HG02943 (cell line): ENCODE results near the gene PLA2G6.
"Not testable (repeated sequence)": the region's sequence is repeated elsewhere in the genome, so short reads cannot be mapped to it uniquely, and the experiment has no call there.

Experiments used
- ATAC-seq: cut with Tn5 transposase; IDR thresholded peaks from one replicate; pipeline ENCODE4 v1.9.1; 2021; ENCODE audit warnings: mild to moderate bottlenecking, low read depth, moderate library complexity; ENCODE audit not compliant: unreplicated experiment

Gene PLA2G6

DNA sequence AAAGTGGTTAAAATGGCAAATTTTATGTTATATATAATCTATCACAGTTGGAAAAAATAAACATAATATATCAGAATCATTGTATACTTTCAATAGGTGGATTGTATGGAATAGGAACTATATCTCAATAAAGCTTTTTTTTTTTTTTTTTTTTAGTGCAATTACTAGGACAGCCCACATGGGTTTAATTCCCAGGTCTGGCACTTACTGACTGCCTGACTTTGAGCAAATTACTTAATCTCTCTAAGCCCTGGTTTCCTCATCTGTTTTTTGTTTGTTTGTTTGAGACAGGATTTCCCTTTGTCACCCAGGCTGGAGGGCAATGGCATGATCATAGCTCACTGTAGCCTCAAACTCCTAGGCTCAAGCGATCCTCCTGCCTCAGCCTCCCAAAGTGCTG is 45.0 kb downstream of the PLA2G6 start:
- no peak for ATAC-seq

DNA sequence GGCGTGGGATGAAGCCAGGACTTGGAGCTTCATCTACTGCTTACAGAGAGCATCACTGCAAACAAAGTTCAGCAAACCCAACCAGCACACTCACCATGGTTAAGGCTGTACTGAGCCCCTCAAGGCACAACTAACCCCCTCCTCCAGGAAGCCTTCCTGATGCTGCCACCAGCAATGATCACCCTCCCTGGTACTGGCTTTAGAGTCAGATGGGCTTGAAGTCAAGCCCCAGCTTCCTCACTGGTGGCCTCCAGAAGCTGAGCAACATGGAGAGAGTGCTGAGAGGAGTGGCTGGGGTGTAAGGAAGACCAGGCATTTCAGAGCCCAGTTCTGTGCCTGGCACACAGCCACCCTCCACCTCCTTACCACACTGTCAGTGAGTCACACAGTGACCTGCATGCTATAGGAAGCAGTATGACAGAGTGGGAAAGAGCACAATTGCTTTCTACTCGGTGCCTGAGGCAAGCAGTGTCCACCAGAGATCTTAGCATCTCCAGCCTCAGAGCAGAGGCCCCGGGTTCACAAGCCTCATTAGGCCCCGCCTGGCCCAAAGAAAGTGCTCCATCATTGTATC is 46.4 kb downstream of the PLA2G6 start:
- ATAC-seq, result no peak

- ATAC-seq, result no peak
Measured at GRCh38 chr22:38133331-38133730, 48.3 kb downstream of the PLA2G6 start.

DNA sequence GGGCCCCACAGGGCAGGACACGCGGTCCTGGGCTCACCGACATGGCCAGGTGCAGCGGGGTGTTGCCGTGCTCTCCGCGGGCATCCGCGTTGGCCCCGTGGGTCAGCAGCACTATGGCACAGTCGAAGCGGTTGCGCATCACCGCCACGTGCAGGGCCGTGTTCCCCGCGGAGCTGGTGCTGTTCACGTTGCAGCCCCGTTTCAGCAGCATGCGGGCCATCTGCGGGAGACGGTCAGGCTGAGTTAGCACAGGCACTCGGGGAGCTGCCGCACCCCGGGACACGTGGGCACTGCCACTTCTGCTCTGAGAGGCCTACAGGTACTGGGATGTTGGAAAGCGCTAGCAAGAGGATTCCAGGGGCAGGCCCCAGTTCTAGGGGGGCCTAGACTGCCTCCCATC is 48.8 kb downstream of the PLA2G6 start:
- ATAC-seq, result no peak

GRCh38 chr22:38132136-38132535 is 49.5 kb downstream of the PLA2G6 start:
- no peak for ATAC-seq

DNA sequence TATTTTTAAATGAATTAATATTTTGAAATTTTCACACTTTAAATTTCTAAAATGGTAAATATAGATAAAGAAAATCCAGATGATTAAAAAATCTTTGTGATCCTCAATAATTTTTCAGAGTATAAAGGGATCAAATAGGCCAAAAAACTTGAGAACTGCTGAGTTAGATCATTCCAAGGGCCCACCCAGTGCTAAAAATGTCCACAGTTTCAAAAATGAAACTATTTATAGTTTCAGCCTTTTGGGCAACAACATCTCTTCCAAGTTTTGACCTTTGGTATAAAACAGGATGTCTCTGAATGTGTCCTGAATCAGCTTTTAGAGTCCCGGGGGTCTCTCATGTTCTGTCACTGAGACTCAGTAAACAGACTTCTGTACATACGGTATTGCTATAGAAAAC is 50.2 kb downstream of the PLA2G6 start:
- no peak for ATAC-seq

DNA sequence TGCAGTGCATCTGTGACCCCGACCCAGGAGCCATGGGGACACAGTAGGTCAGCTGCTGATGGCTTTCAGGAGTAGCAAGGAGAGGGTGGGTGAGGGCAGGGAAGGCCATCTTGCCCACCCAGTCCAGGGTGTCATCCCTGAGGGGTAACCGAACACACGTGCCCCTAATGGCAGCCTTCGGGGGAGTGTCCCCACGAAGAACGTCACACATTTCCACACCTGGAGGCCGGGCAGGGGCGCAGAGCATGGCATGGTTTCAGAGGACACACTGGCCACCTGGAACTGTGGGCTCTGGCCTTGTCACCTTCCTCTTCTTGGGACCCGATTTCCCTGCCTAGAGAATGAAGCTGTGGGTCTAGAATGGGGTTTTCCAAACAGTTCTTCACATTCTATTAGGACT is 51.8 kb downstream of the PLA2G6 start:
- no peak for ATAC-seq

GRCh38 chr22:38129021-38129420 is 52.6 kb downstream of the PLA2G6 start:
- ATAC-seq, result no peak

GRCh38 chr22:38127869-38128268 is 53.8 kb downstream of the PLA2G6 start:
- no peak for ATAC-seq

GRCh38 chr22:38126928-38127668 is 54.5 kb downstream of the PLA2G6 start:
- ATAC-seq, result no peak

DNA sequence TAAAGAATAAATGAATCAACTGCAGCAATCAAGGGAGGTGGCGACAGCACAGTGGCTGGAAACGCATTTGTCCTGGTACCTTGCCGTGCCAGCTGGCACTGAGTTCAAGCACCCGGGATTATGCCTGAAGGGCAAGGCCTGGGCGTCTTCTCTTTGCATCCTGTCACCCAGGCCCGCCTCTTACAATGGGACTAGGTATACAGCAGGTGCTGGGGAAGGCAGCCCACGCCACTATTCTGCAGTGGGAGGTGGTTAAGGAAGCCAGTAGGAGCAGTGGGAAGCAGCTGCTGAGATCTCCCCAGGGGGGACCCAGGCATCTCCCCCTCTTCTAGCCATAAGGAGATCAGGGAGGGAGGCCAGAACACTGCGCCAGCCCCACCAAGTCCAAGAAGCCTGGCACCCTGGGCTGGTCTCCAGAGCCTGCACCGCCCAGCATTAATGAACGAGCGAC is 55.9 kb downstream of the PLA2G6 start:
- ATAC-seq, result no peak

DNA sequence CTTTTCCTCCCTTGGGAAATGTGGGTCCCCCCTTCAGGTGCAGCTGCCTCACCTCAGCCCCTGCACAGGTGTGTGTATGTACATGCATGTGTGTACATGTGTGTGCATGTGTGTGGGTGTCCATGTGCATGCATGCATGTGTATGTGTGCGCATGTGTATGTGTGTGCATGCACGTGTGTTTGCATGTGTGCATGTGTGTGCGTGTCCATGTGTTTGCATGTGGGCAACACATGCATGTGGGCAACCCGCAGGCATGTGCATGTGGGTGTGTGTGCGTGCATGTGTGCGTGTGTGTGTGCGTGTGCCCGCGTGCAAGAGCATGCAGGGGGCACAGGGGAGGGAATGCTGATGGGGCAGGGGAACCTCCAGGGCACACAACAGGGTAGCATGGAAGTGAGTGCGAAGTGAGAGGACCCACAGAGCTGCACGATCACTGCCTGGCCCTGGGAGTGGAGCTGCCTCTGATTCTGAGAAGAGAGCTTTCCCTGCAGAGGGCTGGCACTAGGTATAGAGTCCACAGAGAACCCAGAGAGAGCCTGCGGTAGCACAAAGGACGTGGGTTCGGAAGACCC is 56.5 kb downstream of the PLA2G6 start:
- ATAC-seq, result no peak

- ATAC-seq, result no peak
Measured at GRCh38 chr22:38124236-38124974, 57.2 kb downstream of the PLA2G6 start.

GRCh38 chr22:38122616-38123015 is 59.0 kb downstream of the PLA2G6 start:
- ATAC-seq, result no peak

DNA sequence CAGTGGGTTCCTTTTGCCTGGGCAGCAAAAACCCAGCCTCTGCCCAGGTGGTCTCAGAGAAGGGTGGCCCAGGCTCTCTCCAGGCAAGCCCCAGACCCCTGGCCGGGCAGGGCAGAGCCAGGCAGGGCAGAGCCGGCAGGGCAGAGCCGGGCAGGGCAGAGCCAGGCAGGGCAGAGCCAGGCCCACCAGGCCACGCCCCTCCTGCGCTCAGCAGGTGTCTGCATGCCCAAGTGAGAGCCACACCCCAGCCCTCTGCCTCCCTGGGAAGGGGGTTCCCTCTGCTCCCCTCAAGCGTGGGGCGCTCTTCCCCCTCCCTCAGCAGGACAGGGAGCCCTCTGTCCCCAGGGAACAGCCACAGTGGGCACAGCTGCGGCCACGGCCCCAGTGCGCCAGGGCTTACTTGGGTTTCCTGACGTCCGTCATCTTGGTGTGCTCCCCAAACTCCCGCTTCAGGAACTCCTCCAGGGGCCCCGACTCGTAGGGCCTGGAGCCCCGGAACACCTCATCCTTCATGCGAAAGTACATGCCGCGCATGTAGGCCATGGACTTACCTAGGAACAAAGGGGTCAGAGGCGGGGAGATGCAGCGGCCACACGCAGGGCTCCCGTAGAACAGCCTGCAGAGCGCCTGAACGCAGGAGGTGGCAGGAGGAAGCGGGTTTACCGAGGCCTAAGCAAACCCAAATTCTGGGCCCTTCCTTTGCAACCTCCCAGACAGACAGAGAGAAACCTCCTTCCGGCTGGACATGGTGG is 61.1 kb downstream of the PLA2G6 start:
- ATAC-seq, result no peak

- ATAC-seq, result not testable (repeated sequence)
Measured at GRCh38 chr22:38118747-38119146, 62.9 kb downstream of the PLA2G6 start.

DNA sequence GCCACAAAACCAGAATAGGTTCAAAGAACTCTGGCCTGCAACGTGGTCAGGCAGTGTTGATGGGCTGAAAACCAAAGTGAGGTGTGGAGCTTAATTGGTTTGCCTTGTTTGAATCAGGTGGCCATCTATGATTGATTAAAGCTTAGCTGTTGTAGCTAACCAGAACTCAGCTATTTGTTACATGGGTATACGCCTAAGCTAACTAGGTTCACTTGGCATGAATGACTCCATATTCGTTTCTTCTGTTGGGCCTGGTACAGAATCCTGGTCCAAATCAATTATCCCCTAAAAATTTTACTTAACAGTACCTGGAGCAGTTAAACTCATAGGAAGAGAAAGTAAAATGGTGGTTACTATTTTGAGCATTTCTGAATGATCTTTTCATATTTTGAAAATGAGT is 63.4 kb downstream of the PLA2G6 start:
- ATAC-seq, result no peak

DNA sequence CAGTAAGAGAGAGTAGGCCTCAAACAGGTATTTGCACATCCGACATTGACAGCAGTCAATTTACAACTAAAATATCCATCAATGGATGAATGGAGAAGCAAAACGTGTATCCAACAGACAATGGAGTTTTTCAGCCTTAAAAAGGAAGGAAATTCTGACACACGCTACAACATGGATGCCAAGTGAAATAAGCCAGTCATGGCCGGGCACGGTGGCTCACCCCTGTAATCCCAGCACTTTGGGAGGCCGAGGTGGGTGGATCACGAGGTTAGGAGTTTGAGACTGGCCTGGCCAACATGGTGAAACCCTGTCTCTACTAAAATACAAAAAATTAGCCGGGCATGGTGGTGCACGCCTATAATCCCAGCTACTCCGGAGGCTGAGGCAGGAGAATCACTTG is 64.1 kb downstream of the PLA2G6 start:
- not testable (repeated sequence) for ATAC-seq

- ATAC-seq, result no peak
Measured at GRCh38 chr22:38115423-38116205, 66.0 kb downstream of the PLA2G6 start.
